Liver (tissue), 3 donors: ENCODE results near the gene RREB1.

ENCODE experiments used
- ATF3 ChIP-seq: IDR thresholded peaks from 2 replicates; pipeline ENCODE4 v1.6.1; 2016; ENCODE audit warnings: antibody characterized with exemption
- CTCF ChIP-seq: fragments of 150-350 bp; IDR thresholded peaks from 2 replicates; pipeline ENCODE4 v1.5.1; 2017; ENCODE audit warnings: improper control_type of control experiment, low read depth, low read length; ENCODE audit not compliant: missing input control
- FOXA2 ChIP-seq: IDR thresholded peaks from 2 replicates; pipeline ENCODE4 v1.6.1; 2016; ENCODE audit warnings: antibody characterized with exemption
- GABPA ChIP-seq, 2 donors: IDR thresholded peaks in 1 of 2; conservative IDR thresholded peaks in 1 of 2; 2 replicates each; pipeline ENCODE4 v1.6.1; 2016; ENCODE audit warnings: antibody characterized with exemption in 2 of 2, mild to moderate bottlenecking in 1 of 2, moderate library complexity in 1 of 2
- MAX ChIP-seq: IDR thresholded peaks from 2 replicates; pipeline ENCODE4 v1.6.1; 2016; ENCODE audit warnings: antibody characterized with exemption
- REST ChIP-seq: IDR thresholded peaks from 2 replicates; pipeline ENCODE4 v1.6.1; 2016; ENCODE audit warnings: antibody characterized with exemption, mild to moderate bottlenecking
- TAF1 ChIP-seq: conservative IDR thresholded peaks from 2 replicates; pipeline ENCODE4 v1.6.1; 2016; ENCODE audit warnings: antibody characterized with exemption, mild to moderate bottlenecking
- YY1 ChIP-seq: IDR thresholded peaks from 2 replicates; pipeline ENCODE4 v1.6.1; 2016; ENCODE audit warnings: antibody characterized with exemption, mild to moderate bottlenecking
- ZBTB33 ChIP-seq: IDR thresholded peaks from 2 replicates; pipeline ENCODE4 v1.6.1; 2016; ENCODE audit warnings: antibody characterized with exemption
- donor health status: healthy.
- donor health status: healthy.

GRCh38 chr6:7122684-7123083, 14.9 kb downstream of the RREB1 start:
- TF ChIP-seq CTCF (no peak), ATF3 (no peak), ZBTB33 (no peak), TAF1 (no peak), FOXA2 (no peak), MAX (no peak), REST (no peak), GABPA (IDR thresholded peaks at IDR 0.05 in 1 of 2, conservative IDR thresholded peaks at IDR 0.05 in 1 of 2) (no peak), YY1 (no peak)
